ENCODE results near the gene ALDH2. TPM values are rescaled to one million over a fixed set of nuclear protein-coding genes. Genes with fewer than 3 reads are reported as not detected.

ALDH2 gene
- total RNA-seq, 1 donor from 2014 or later = 66.4 TPM

- Histone ChIP-seq H3K27me3 (no peaks in the 10 kb centered on the region), H3K27ac (no peak overlapping the region), H3K4me3 (no peak overlapping the region), H3K4me1 (peaks cover 4 to 13% of the 10 kb centered on the region in 2 donors), H3K9me3 (no peaks in the 10 kb centered on the region), H3K36me3 (peaks cover 3 to 9% of the 10 kb centered on the region in 2 donors)
- no peak for TF ChIP-seq CTCF (IDR thresholded peaks at IDR 0.05)
- no peak for DNase-seq (ENCODE audit: low spot score in 2 of 2)
- intact Hi-C loops (cut with DNase I) = no loop called here
Observed at GRCh38 chr12:111838353-111838752, 71.6 kb downstream of the ALDH2 start.

GRCh38 chr12:111840807-111841206 lies 74.1 kb downstream of the ALDH2 start:
- Histone ChIP-seq H3K36me3 (peaks cover 3 to 9% of the 10 kb centered on the region in 2 donors), H3K9me3 (no peaks in the 10 kb centered on the region), H3K4me3 (peak overlapping the region; percentile 92 to 96), H3K27me3 (no peaks in the 10 kb centered on the region), H3K27ac (peak overlapping the region; percentile 88 to 94), H3K4me1 (peaks cover 8 to 23% of the 10 kb centered on the region in 2 donors)
- DNase-seq (ENCODE audit: low spot score in 2 of 2) = no peak
- intact Hi-C loops (cut with DNase I) = loop anchor here (2.0 to 5.0 kb wide), 3 partner anchors 74 to 244 kb away; partner anchors contain the start of genes ALDH2, ATXN2, ERP29 and TMEM116
- TF ChIP-seq CTCF (IDR thresholded peaks at IDR 0.05) = no peak

- DNase-seq (ENCODE audit: low spot score in 2 of 2) = no peak
- Histone ChIP-seq H3K4me3 (peak overlapping the region; percentile 92 to 96), H3K36me3 (peaks cover 3 to 9% of the 10 kb centered on the region in 2 donors), H3K27me3 (no peaks in the 10 kb centered on the region), H3K4me1 (peaks cover 8 to 23% of the 10 kb centered on the region in 2 donors), H3K9me3 (no peaks in the 10 kb centered on the region), H3K27ac (peak overlapping the region; percentile 88 to 94)
- intact Hi-C loops (cut with DNase I) = loop anchor here (2.0 to 5.0 kb wide), 3 partner anchors 74 to 244 kb away; partner anchors contain the start of genes ALDH2, ATXN2, ERP29 and TMEM116
- TF ChIP-seq CTCF (IDR thresholded peaks at IDR 0.05) = no peak
Observed at GRCh38 chr12:111841236-111841749, 74.6 kb downstream of the ALDH2 start.

GRCh38 chr12:111841750-111842555 lies 75.2 kb downstream of the ALDH2 start, which contains the start of gene MAPKAPK5:
Gene MAPKAPK5, plus strand, starts transcription at chr12:111842228. Its CDS starts 506 bp downstream, at chr12:111842734.
- TF ChIP-seq CTCF (IDR thresholded peaks at IDR 0.05) = no peak
- peak within 1 kb of the TSS; percentile 88 to 94 for H3K27ac ChIP-seq
- H3K4me3 ChIP-seq = peak within 1 kb of the TSS; percentile 92 to 96
- no peaks in the 10 kb centered on the region for H3K27me3 ChIP-seq
- intact Hi-C loops (cut with DNase I) = loop anchor here (2.0 to 5.0 kb wide), 3 partner anchors 75 to 245 kb away; partner anchors contain the start of genes ALDH2, ATXN2, ERP29 and TMEM116
- H3K4me1 ChIP-seq = peaks cover 8 to 23% of the 10 kb centered on the region in 2 donors
- peak; percentile 74 to 97 for DNase-seq (ENCODE audit: low spot score in 2 of 2)
- peaks cover 3 to 9% of the 10 kb centered on the region in 2 donors for H3K36me3 ChIP-seq
- H3K9me3 ChIP-seq = no peaks in the 10 kb centered on the region

GRCh38 chr12:111842556-111843396 lies 76.0 kb downstream of the ALDH2 start:
- Histone ChIP-seq H3K4me3 (peak overlapping the region; percentile 92 to 96), H3K27me3 (no peaks in the 10 kb centered on the region), H3K4me1 (peaks cover 8 to 23% of the 10 kb centered on the region in 2 donors), H3K27ac (peak overlapping the region; percentile 88 to 94), H3K9me3 (no peaks in the 10 kb centered on the region), H3K36me3 (peaks cover 3 to 9% of the 10 kb centered on the region in 2 donors)
- DNase-seq (ENCODE audit: low spot score in 2 of 2) = no peak
- no peak for TF ChIP-seq CTCF (IDR thresholded peaks at IDR 0.05)
- intact Hi-C loops (cut with DNase I) = loop anchor here (5.0 kb wide), 1 partner anchor 245 kb away; the partner anchor contains the start of gene ATXN2

Measured in ascending aorta (tissue), 2 donors.